ENCODE measurements around the gene HUS1. TPM values are rescaled to one million over a fixed set of nuclear protein-coding genes. Genes with fewer than 3 reads are reported as not detected.

The HUS1 gene
- polyA plus RNA-seq, 2 of the 4 experiments (the other 2 are of a cell fraction): 18.0 to 39.8 TPM

DNA sequence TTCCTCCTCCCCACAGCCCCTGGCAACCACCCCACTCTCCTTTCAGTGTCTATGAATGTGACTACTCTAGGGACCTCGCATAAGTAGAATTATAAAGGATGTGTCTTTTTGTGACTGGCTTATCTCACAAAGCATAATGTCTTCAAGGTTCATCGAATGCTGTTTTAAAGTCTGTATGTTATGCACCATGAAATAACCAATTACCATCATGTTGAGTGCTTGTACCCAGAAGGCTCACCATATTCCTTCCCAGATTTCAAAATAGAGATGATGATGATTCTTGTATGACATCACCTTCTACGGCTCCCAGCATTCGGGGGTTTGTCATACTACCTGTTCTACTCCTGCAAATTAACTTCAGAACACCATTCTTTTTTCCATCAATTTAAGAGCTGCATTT lies 43.1 kb downstream of the HUS1 start:
- CTCF ChIA-PET: interaction anchor here (1.8 to 9.9 kb wide), 3 partner anchors 8 to 670 kb away, joined by 5 to 66 read pairs (median 36); no protein-coding TSS in a partner anchor
- 80% methylated on average over 4 of the region's 4 CpGs for WGBS (ENCODE audit: missing lambda C conversion rate)

DNA sequence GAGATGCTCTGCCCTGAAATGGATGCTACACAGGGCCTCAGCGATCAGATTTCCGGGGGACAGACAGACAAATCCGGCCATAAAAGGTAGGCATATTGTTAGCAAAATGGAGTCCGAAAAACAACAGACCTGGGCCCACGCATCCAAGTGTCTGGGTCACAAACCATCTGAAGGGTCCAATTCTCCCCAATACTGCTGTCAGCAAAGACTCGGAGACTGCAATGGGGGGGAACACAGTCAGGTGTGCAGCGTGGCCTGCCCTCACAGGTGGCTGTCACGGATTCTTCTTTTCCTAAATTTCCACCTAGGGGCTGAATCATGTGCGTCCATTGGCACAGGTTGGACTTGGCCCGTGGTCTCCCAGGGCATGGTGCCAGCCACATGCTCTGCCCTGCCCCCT lies 44.1 kb downstream of the HUS1 start:
- no peak for TF ChIP-seq RAD21 (conservative IDR thresholded peaks at IDR 0.05 in 1 of 2, IDR thresholded peaks at IDR 0.05 in 1 of 2)
- TF ChIP-seq, protein P1, sequence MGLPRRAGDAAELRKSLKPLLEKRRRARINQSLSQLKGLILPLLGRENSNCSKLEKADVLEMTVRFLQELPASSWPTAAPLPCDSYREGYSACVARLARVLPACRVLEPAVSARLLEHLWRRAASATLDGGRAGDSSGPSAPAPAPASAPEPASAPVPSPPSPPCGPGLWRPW (IDR thresholded peaks at IDR 0.05): no peak
- TF ChIP-seq HOXA7 (CRISPR knock-in tag; IDR thresholded peaks at IDR 0.05): no peak
- H3K9me3 ChIP-seq: no peaks in the 10 kb centered on the region
- H3K4me2 ChIP-seq: no peak overlapping the region
- no peaks in the 10 kb centered on the region for H3K4me1 ChIP-seq
- H3K27ac ChIP-seq: no peak overlapping the region
- H3K4me3 ChIP-seq: no peak overlapping the region
- no peak for FAIRE-seq
- ChIA-PET POLR2A (no interaction called here), CTCF (interaction anchor here (1.8 to 9.9 kb wide), 2 partner anchors 9 to 175 kb away, joined by 5 to 66 read pairs; no protein-coding TSS in a partner anchor)
- WGBS (ENCODE audit: missing lambda C conversion rate): 90% methylated on average over 10 of the region's 10 CpGs
- no peak for DNase-seq (ENCODE audit: low read depth in 1 of 2, low spot score in 1 of 2)
- no peak for ATAC-seq

More for the DNA sequence above, 43.1 kb downstream of the HUS1 start:
- Histone ChIP-seq H3K4me1 (peaks cover 7% of the 10 kb centered on the region), H3K9me3 (no peaks in the 10 kb centered on the region), H3K27ac (no peak overlapping the region), H3K4me3 (no peak overlapping the region), H3K4me2 (no peak overlapping the region)
- FAIRE-seq (no peak), ATAC-seq (no peak), DNase-seq (ENCODE audit: low read depth in 1 of 2, low spot score in 1 of 2) (no peak)
- TF ChIP-seq EHMT2 (IDR thresholded peaks at IDR 0.05; ENCODE audit: low read depth) (no peak), HOXB13 (CRISPR knock-in tag; IDR thresholded peaks at IDR 0.05; ENCODE audit: low read depth) (no peak), SREBF2 (IDR thresholded peaks at IDR 0.05) (no peak), ZSCAN20 (CRISPR knock-in tag; IDR thresholded peaks at IDR 0.05) (no peak), ESRRA (IDR thresholded peaks at IDR 0.05; ENCODE audit: borderline replicate concordance, low read length) (no peak), HOXA7 (CRISPR knock-in tag; IDR thresholded peaks at IDR 0.05) (no peak), EP300 (IDR thresholded peaks at IDR 0.05) (no peak), CHD2 (IDR thresholded peaks at IDR 0.05; ENCODE audit: low read length, partially characterized antibody) (no peak), BHLHE40 (IDR thresholded peaks at IDR 0.05; ENCODE audit: low read depth, low read length) (no peak), ZC3H11A (IDR thresholded peaks at IDR 0.05) (no peak), RAD21 (conservative IDR thresholded peaks at IDR 0.05 in 1 of 2, IDR thresholded peaks at IDR 0.05 in 1 of 2) (no peak), POLR2A (IDR thresholded peaks at IDR 0.05; ENCODE audit: low read length) (no peak)
- TF ChIP-seq, protein P1 (IDR thresholded peaks at IDR 0.05): no peak
- TF ChIP-seq, protein P2, sequence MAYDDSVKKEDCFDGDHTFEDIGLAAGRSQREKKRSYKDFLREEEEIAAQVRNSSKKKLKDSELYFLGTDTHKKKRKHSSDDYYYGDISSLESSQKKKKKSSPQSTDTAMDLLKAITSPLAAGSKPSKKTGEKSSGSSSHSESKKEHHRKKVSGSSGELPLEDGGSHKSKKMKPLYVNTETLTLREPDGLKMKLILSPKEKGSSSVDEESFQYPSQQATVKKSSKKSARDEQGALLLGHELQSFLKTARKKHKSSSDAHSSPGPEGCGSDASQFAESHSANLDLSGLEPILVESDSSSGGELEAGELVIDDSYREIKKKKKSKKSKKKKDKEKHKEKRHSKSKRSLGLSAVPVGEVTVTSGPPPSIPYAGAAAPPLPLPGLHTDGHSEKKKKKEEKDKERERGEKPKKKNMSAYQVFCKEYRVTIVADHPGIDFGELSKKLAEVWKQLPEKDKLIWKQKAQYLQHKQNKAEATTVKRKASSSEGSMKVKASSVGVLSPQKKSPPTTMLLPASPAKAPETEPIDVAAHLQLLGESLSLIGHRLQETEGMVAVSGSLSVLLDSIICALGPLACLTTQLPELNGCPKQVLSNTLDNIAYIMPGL (CRISPR knock-in tag; IDR thresholded peaks at IDR 0.05; ENCODE audit: borderline replicate concordance): no peak
- TF ChIP-seq, protein P3, sequence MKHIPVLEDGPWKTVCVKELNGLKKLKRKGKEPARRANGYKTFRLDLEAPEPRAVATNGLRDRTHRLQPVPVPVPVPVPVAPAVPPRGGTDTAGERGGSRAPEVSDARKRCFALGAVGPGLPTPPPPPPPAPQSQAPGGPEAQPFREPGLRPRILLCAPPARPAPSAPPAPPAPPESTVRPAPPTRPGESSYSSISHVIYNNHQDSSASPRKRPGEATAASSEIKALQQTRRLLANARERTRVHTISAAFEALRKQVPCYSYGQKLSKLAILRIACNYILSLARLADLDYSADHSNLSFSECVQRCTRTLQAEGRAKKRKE (CRISPR knock-in tag; IDR thresholded peaks at IDR 0.05; ENCODE audit: low read depth): no peak
- TF ChIP-seq, protein P4, sequence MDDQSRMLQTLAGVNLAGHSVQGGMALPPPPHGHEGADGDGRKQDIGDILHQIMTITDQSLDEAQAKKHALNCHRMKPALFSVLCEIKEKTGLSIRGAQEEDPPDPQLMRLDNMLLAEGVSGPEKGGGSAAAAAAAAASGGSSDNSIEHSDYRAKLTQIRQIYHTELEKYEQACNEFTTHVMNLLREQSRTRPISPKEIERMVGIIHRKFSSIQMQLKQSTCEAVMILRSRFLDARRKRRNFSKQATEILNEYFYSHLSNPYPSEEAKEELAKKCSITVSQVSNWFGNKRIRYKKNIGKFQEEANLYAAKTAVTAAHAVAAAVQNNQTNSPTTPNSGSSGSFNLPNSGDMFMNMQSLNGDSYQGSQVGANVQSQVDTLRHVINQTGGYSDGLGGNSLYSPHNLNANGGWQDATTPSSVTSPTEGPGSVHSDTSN (IDR thresholded peaks at IDR 0.05): no peak
- TF ChIP-seq, protein P5, sequence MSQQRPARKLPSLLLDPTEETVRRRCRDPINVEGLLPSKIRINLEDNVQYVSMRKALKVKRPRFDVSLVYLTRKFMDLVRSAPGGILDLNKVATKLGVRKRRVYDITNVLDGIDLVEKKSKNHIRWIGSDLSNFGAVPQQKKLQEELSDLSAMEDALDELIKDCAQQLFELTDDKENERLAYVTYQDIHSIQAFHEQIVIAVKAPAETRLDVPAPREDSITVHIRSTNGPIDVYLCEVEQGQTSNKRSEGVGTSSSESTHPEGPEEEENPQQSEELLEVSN (IDR thresholded peaks at IDR 0.05; ENCODE audit: borderline replicate concordance, low read depth): no peak
- TF ChIP-seq, protein P6, sequence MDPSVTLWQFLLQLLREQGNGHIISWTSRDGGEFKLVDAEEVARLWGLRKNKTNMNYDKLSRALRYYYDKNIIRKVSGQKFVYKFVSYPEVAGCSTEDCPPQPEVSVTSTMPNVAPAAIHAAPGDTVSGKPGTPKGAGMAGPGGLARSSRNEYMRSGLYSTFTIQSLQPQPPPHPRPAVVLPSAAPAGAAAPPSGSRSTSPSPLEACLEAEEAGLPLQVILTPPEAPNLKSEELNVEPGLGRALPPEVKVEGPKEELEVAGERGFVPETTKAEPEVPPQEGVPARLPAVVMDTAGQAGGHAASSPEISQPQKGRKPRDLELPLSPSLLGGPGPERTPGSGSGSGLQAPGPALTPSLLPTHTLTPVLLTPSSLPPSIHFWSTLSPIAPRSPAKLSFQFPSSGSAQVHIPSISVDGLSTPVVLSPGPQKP (IDR thresholded peaks at IDR 0.05; ENCODE audit: low read depth, low read length): no peak
- TF ChIP-seq, protein P7, sequence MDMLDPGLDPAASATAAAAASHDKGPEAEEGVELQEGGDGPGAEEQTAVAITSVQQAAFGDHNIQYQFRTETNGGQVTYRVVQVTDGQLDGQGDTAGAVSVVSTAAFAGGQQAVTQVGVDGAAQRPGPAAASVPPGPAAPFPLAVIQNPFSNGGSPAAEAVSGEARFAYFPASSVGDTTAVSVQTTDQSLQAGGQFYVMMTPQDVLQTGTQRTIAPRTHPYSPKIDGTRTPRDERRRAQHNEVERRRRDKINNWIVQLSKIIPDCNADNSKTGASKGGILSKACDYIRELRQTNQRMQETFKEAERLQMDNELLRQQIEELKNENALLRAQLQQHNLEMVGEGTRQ (IDR thresholded peaks at IDR 0.05): no peak
- POLR2A ChIA-PET: no interaction called here

All from A549 (cell line).